T-helper 22 cell (primary cell): ENCODE results near the gene CAV1.
"Not testable (repeated sequence)": the region's sequence is repeated elsewhere in the genome, so short reads cannot be mapped to it uniquely, and the experiment has no call there.

Experiments
- DNase-seq: peaks from one replicate; pipeline ENCODE4 v3.0.0-alpha.2; 2020; ENCODE audit warnings: low read depth

Gene CAV1

DNA sequence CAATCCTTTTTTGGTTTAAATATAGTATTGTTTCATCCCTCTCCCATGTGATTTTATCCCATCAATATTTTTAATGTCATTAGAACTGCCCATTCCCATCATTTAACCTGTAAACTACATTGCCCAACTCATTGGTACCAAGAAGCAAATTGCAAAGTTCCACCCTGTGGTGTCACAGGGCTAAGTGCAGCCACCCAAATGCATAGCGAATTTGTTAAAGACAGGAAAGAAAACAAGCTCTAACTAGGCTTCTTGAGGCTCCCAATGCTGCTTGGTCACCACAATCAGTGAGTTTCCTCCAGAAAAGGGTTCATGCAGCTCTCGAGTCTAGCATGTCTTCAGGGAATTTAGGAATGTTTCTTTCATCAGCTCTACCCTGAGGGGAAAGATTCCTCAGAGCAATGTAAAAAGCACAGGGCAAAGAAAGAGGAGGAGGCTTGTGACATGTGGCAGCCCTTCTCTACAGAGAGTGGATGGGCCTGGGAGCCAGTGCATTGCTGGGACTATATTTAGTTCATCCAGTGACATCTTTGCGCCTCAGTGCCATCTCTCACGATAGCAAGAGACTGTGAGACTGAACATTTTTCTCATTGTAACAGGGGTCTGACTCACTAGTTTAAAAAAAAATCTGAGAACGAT, 58.1 kb downstream of the CAV1 start:
- DNase-seq: no peak

DNA sequence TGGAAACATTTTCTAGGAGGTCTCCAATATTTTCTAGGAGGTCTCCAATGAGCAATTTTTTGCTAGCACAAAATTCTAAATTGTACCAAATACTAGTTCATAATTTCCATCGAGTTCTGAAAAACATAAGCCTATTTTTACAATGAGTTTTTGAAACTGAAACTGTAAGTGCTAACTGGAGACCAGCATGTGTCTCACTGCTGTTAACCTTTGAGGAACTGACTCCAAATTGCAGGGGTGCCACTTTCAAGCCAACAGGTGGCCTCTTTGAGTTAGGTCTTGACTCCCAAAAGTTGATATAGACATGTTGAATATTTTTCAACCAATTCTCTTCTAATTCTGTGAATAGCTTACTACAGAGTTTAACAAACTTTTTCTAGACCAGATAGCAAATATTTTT, 58.8 kb downstream of the CAV1 start:
- DNase-seq: no peak

DNA sequence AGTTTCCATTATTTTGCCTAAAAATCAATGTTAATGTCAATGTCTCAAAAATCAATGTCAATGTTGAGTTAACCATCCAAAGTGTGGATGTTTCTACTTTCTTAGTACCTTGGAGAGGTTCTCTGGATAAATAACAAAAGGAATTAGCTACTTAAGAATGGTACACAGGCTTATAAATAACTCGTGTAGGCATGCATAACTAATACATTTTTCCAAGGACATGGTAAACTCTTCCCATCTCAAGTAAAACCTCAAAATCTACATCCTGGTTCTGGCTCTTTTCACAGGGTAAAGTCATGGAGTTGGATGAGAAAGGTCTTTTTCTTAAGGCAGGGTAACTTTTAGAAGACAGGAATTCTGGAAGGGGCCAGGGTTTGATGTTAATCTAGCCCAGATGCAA, 59.9 kb downstream of the CAV1 start:
- DNase-seq: no peak

DNA sequence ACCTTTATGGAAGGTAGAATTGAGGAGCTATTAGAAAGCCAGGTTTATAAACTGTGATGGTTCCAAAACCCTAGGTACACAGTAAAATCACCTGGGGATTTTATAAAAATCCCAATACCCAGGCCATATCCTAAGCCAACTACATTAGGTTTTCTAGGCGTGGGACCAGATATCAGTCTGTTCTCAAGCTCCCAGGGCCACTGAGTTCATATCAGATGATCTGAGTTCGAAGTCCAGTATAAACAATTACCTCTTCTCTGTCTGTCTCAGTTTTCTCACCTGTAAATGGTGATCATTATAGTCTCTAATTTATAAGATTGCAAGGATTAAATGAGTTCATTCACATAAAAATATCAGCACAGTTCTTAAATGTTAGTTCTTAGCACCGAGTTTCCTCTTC, 60.6 kb downstream of the CAV1 start:
- no peak for DNase-seq

DNA sequence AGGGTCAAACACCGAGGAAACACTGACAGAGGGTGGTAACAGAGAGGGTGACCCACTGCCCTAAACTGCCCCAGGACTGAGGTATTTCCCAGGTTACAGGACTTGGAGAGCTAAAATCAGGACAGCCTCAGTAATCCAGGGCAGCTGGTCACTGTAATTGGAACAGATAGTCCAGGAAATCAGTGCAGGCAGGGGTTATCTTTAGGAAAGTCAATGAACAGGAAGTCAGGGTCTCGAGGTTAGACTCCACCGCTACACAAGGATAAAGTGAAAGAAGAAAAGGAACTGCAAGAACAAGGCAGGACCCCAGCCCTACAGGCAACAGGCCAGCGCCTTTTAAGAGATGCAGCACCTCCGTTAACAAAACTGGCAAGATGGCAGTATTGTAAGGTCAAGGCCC, 61.1 kb downstream of the CAV1 start:
- DNase-seq: no peak

DNA sequence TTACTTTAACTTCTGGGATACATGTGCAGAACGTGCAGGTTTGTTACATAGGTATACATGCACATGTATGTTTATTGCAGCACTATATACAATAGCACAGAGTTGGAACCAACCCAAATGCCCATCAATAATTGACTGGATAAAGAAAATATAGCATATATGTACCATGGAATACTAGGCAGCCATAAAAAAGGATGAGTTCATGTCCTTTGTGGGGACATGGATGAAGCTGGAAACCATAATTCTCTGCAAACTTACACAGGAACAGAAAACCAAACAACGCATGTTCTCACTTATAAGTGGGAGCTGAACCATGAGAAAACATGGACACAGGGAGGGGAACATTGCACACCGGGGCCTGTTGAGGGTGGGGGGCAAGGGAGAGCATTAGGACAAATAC, 62.4 kb downstream of the CAV1 start:
- not testable (repeated sequence) for DNase-seq

DNA sequence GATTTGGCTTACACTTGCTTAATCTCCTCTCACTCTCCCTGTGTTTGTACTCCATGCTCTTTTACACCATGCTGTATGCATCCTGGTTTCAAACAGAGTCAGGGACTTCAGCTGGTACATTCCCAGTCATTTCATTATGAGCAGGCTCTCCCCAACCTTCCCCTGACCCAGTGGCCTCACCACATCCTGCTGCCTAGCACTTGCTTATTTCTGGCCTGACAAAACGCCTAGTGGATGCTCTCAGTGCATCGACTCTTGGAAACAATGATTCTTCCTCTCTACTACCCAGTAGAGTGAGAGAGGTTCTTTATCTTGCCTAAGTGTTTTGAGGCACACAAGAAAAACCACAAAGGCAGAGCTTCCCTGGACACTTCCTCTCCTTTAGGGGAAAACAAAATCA, 63.4 kb downstream of the CAV1 start:
- no peak for DNase-seq

DNA sequence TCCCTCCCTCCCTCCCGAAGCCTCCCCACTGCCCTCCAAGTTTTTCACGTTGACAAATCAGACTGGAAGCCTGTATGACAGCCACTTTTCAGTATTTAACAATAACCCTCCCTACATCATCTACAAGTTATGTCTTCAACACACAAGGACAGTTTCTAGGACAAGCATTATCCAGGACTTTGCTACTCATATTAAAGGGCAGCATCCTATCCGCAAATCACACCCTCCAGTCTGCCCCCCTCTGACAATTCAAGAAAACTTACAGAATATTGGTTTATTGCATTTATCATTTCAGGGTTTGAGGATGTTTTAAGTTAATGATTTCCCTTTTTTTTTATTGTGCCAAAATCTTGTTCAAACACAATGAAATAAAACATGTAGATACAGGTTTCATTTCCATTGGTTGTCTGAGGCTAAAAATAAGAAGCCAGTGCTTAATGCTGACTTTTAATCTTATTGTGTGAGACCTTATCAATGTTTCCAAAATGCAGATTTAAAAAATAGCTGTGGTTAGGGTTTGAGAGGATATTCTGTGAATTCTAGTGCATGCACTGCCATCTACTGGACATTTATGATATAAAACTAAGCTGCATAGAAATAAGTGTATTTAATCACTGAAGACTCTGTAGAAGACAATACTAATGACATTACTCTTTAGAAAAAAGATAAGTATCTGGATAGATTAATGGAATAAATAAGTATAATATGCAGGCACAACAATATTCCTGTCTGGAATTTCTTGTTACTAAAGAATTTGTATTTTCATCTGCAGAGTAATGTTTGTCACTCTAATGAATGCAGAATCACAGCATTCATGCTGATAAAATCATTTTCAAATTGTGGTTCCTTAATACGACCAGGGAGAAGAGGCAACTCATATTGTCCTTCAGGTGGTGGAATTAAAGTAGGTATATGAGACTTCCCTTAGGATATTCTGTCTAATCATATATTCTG, 64.1 kb downstream of the CAV1 start:
- DNase-seq: no peak

DNA sequence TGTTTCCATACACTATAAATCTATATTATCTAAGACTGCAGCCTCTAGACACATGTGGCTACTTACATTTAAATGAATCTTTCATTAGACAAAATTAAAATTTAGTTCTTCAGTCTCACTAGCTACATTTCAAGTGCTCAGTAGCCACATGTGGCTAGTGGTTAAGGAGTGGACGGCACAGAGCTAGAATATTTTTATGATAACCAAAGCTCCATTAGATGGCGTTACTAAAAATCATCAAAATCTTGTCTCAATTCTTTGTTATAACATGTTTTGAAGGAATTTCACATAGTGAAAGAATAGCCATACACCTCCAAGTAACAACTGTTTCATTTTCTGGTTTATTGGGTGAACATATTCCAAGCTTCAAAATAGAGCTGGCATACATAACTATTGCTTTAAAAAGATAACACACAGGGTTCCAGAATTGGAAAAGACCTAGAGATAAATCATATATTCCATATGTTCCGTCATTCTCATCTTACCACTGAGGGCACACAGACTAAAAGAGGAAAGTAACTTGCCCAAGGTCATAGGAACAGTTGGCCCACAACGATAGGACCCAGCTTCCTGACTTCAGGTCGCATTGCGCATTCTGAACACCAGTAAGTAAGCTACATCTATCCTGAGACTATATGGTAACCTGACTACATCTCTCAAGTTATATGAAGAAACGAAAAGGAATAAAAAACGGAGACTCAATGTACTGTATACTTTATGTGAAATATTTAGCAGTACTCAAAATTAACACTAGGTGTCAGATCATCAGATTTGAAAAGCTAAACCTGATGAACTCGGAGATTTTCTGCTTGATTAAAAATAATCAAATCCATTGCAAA, 66.6 kb downstream of the CAV1 start:
- no peak for DNase-seq

DNA sequence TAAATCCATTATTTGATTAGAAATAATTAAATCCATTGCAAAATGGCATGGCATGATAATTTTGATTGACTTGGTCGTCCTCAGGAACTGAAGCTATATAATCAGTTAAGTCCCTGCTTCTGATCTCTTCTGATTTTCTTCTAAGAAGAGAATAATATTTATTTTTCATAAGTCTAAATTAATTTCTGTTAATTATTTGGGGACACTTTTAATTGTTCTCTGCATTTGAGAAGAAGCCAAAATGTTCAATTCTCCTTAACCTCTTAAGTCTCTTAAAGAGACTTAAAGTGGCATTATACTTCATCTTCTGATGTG, 67.2 kb downstream of the CAV1 start:
- DNase-seq: no peak

DNA sequence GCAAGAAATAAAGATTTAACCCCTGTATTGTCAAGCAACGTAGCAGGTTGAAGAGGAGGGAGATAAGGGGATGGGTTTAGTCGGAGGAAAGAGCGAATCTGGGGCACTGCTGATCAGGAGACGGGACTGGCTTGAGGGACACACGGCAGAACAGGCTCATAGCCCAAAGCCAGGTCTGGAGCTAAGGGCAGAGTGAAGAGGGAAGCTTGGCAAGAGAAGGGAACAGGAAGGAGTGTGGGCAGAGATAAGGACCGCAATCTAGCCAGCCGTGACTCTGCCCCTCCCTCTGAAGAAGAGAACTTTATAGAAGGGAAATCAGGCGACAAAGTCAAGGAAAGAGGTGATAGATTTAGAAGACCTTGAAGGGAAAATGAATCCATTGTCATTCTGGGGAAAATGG, 67.6 kb downstream of the CAV1 start:
- no peak for DNase-seq

DNA sequence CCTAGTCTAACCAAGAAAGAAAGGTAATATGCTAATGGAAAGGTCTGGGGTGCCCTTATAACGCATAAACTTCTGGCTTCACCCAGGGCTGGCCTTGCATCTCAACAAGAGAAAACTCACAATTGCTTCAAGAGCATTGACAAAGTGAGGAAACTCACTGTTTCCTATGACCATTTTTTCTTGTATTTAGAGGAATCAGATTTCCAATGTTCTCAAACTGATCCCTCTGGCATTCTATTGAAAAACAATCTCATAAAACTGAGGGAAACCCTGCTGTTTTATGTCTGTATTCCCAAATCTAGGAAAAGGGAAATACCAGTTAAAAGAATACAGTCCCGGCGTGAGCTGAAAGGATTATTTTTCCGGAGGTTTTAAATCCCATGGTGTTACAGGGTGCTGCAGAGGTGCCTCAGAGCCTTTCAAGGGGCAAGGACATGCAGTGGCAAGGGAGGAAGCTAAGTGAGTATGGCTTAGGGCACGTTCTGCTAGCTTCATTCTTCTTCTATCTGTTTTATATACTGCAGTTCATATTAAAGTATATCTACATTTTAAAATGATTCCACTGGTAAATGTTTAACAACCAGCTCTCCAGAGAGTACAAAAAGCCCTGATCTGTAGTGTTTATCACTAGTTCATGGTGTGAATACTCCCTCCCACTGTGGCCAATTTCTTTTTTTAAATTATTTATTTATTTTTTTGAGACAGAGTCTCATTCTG, 68.7 kb downstream of the CAV1 start:
- DNase-seq: no peak

DNA sequence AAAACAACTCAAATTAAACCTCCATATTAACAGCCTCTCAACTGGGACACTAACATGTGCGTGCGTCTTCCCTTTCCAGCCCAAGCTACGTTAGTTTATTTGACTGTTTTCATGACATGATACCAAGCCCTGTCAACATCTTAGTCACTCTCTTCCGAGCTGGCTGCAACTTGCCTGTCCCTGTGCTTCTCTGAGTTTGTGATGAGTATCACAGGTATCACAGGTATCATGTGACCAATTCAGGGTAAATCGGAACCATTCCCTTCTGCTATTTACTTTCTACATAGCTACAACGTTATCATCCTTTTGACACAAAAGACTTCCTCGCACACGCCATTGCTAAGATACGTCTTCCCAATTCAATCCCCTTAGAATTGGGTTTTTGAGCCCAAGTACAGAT, 70.2 kb downstream of the CAV1 start:
- DNase-seq: no peak

DNA sequence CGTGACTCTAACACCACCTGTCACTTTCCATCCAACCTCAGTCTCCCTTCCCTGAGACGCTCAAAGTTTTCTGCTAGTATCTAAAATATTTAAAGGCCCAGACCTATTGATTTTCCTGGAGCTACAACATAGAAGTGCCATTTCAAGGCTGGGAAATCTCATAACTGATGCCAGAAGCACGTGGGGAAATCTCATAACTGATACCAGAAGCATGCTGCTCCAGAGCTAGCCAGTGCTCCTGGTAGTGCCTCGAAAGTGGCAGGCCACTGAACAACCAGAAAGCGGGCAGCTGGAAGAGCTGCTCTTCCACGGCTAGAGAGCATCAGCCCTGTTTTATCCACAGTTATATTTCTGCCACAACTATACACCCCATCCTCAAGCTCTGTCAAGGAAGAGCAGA, 72.5 kb downstream of the CAV1 start:
- no peak for DNase-seq

DNA sequence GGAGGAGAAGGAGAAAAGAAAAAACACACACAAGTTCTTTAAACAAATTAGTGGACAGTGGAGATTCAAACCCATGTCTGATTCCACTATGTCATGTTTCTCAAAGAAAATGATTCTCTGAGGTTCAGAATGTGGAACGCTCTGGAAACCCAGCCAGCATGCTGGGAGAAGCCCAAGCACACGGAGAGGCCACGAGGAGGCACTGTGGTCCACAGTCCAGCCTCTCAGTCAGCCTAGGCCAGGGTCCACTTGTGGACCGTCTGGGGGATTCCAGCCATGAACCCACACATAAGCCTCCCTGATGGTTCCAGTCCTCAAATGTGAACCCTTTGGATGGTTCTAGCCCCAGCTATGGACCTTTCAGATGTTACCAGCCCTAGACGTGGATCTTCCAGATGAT, 73.4 kb downstream of the CAV1 start:
- no peak for DNase-seq

DNA sequence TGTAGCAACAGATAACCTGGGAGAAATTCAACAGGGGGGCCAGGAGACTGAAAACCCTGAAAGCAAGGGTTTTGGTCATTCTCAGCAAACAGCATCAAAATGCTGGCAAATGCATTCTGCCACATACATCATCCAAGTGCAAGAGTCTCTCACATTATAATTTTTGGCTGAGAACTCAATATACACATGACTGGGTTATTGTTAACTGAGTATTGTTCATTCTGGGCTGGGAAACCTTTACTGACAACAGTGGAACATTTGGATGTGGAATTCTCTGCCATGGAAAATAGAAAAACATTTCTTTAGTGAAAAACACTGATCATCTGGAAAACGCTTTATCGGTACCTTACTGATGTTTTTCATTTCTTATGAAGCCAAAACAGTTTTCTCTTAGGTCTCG, 74.0 kb downstream of the CAV1 start:
- no peak for DNase-seq

DNA sequence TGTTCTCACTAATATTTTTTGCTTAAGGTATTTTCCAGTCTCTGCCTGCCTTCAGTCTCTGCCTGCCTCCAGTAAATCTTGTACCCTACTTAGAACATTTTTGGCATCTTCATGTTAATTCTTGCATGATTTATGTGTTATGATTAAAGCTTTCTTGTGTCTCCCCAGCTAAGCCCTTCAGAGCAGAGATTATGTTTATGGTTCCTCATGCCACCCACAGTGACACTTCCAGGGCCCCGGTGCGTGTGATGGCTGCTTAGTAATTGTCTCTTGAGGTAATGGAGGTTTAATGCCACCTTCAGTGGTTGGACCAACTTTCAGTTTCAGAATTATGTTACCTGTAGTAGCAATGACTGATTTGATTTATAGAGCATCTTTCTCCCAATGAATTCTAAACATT, 76.6 kb downstream of the CAV1 start:
- no peak for DNase-seq

DNA sequence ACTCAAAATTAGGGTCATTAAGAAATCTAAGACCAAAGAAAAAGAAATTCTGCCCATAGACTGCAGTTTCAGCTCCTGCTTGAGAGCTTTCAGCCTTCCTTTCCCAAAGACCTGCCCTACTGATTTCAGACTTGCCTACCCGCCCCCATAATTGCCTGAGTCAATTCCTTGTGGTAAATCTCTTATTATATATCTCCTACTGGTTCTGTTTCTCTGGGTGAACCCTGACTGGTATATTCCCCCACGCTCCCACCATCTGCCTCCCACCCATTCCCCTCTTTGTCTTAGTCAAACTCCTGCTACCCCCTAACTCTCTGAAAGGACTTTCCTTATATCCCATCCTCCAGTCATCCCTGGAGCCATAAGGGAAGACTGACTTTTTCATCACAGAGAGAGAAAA, 82.5 kb downstream of the CAV1 start:
- DNase-seq: no peak

DNA sequence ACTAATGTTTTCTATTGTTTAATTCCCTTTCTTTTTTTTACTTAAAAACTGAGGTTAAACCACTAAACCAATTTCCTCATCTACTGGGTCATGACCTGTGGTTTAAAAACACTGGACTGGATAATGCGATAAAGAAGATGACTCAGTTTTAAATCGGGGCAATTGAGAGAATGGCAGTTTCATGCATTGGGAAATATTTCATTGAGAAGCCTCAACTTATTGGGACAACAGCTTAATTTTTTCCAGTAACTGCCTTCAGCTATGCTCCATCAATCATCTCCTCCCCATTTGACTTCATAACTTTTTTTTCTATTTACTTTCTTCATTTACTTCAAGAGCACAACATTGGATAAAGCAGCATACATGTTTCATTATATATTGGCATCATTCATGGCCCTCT, 85.4 kb downstream of the CAV1 start:
- no peak for DNase-seq

DNA sequence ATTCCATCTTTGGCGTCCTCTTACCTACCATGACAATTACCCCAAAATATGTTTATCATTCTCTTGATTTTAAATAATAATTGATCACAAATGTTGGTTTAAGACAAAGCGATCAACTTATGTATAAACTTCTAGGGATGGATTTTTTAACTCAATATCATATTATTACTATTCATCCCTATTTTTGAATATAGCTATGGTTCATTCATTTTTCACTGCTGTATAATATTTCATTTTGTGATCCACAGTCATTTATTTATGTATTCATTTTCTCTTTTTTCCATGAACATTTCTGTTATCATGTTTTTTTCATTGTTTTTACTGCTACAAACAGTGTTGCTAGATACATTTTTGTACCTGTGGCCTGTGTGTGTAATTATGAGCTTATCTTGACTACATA, 85.9 kb downstream of the CAV1 start:
- no peak for DNase-seq
